T47D (cell line): ENCODE results near the gene IRF2BP1.

Experiments used
- DNase-seq, 2 experiments: peaks; one replicate each; pipeline versions ENCODE4 v3.0.0 to v3.0.0-alpha.2; 2011 to 2012; ENCODE audit warnings: low read depth in 1 of 2, low spot score in 1 of 2
- JUND ChIP-seq: IDR thresholded peaks from 2 replicates; pipeline ENCODE4 v1.6.1; 2012; ENCODE audit warnings: low read depth
- in situ Hi-C: cut with HindIII; loops from 2 replicates; pipeline ENCODE4 v1.10.0; 2016; ENCODE audit warnings: low sequenced_read_pairs, low pct_unique_long_range_greater_than_20kb

Gene IRF2BP1

GRCh38 chr19:45852983-45853382 is 33.0 kb downstream of the IRF2BP1 start:
- TF ChIP-seq JUND = no peak
- in situ Hi-C loops = no loop called here
- peak in 1 of 2 experiments; percentile 78 for DNase-seq

- in situ Hi-C loops = no loop called here
- TF ChIP-seq JUND = no peak
- DNase-seq = no peak
Observed at GRCh38 chr19:45852145-45852750, 33.7 kb downstream of the IRF2BP1 start.

GRCh38 chr19:45848922-45849321 is 37.0 kb downstream of the IRF2BP1 start:
- DNase-seq = peak; percentile 18 to 31
- in situ Hi-C loops = no loop called here
- TF ChIP-seq JUND = no peak

- no peak for TF ChIP-seq JUND
- in situ Hi-C loops = no loop called here
- no peak for DNase-seq
Observed at GRCh38 chr19:45847663-45848062, 38.3 kb downstream of the IRF2BP1 start.

- in situ Hi-C loops = no loop called here
- no peak for DNase-seq
- TF ChIP-seq JUND = no peak
Observed at GRCh38 chr19:45842198-45842597, 43.7 kb downstream of the IRF2BP1 start.

GRCh38 chr19:45834970-45835369 is 51.0 kb downstream of the IRF2BP1 start:
- in situ Hi-C loops = no loop called here
- no peak for DNase-seq

More at GRCh38 chr19:45834970-45835369, 51.0 kb downstream of the IRF2BP1 start:
- TF ChIP-seq JUND = no peak
